GM12873 (cell line): ENCODE measurements around the gene NAA38.

Experiments
- TF ChIP-seq, protein P1 (sequence below): IDR thresholded peaks from 2 replicates; pipeline ENCODE4 v1.5.1; 2012; ENCODE audit warnings: low read depth, mild to moderate bottlenecking, moderate library complexity, low read length, control low read depth; ENCODE audit not compliant: insufficient read depth; ENCODE audit errors: missing control alignments

The NAA38 gene

GRCh38 chr17:7880076-7880868, 22.9 kb upstream of the NAA38 start:
- TF ChIP-seq, protein P1, sequence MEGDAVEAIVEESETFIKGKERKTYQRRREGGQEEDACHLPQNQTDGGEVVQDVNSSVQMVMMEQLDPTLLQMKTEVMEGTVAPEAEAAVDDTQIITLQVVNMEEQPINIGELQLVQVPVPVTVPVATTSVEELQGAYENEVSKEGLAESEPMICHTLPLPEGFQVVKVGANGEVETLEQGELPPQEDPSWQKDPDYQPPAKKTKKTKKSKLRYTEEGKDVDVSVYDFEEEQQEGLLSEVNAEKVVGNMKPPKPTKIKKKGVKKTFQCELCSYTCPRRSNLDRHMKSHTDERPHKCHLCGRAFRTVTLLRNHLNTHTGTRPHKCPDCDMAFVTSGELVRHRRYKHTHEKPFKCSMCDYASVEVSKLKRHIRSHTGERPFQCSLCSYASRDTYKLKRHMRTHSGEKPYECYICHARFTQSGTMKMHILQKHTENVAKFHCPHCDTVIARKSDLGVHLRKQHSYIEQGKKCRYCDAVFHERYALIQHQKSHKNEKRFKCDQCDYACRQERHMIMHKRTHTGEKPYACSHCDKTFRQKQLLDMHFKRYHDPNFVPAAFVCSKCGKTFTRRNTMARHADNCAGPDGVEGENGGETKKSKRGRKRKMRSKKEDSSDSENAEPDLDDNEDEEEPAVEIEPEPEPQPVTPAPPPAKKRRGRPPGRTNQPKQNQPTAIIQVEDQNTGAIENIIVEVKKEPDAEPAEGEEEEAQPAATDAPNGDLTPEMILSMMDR: no peak

DNA sequence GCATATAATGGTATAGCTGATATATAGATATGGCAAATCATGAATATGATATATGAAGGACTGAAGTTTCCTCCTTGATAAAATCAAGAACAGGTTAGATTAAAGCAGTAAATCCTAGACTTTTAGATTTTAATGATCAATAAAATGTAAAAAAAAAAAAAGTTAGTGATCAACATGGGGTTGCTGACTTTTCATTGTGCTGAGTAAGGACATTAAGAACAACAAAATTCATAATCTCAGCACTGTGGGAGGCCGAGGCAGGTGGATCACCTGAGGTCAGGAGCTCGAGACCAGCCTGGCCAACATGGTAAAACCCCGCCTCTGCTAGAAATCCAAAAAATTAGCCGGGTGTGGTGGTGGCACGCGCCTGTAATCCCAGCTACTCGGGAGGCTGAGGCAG, 20.9 kb upstream of the NAA38 start:
- TF ChIP-seq, protein P1: no peak

DNA sequence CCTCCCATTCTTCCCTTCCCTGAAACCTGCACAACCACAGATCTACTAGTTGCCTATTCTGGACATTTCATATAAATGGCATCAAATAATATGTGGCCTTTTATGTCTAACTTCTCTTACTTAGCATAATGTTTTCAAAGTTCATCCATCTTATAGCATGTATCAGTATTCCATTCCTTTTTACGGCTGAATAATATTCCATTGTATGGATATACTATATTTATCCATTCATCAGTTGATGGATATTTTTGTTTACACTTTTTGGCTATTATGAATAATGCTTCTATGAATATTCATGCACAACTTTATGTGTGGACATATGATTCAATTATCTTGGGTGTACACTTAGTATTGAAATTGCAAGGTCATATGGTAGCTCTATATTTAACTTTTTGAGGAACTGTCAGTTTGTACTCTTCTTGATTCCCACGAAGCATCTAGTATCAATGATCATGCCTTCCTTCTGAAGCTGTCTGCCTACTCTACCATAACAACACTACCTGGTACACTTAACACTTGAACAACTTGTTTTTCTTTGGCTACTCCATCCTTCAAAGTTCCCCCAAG, 18.5 kb upstream of the NAA38 start:
- TF ChIP-seq, protein P1: no peak

- TF ChIP-seq, protein P1: no peak
Measured at GRCh38 chr17:7873051-7873450, 15.7 kb upstream of the NAA38 start.

DNA sequence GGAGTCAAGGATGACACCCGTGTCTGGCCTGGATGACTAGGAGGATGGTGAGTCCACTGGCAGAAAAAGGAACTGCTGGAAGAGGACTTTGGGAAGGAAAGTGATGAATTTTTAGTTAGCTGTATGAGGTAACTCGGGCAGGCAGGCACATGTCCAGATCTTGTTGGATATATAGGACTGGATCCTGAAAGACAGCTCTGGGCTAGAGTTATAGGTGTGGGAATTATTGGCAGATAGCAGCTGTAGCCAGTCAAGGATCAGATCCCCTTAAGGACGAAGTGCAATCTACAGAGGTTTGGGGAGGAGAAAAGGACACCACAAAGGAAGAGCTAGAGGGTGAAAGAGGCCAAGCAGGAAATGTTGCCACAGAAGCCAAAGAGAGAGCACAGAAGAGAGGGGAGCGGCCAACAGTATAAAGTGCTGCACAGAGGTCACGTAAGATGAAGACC, 10.5 kb upstream of the NAA38 start:
- TF ChIP-seq, protein P1: no peak

- TF ChIP-seq, protein P1: no peak
Measured at GRCh38 chr17:7864995-7865650, 7.8 kb upstream of the NAA38 start.
